GM10266 (cell line): Measurements from ENCODE around the gene MYCT1.
"Not testable (repeated sequence)": the region's sequence is repeated elsewhere in the genome, so short reads cannot be mapped to it uniquely, and the experiment has no call there.

Experiments
- DNase-seq: peaks from one replicate; pipeline ENCODE4 v3.0.0; 2012; ENCODE audit errors: extremely low spot score
- CTCF ChIP-seq: IDR thresholded peaks from 2 replicates; pipeline ENCODE4 v1.5.1; 2012; ENCODE audit warnings: mild to moderate bottlenecking, low read depth; ENCODE audit not compliant: control insufficient read depth, insufficient read depth; ENCODE audit errors: missing control alignments

The MYCT1 gene

GRCh38 chr6:152680151-152680550 lies 17.5 kb upstream of the MYCT1 start:
- DNase-seq: no peak
- TF ChIP-seq CTCF: no peak

GRCh38 chr6:152680879-152681517 lies 16.7 kb upstream of the MYCT1 start:
- TF ChIP-seq CTCF: no peak
- DNase-seq: no peak

GRCh38 chr6:152682141-152682540 lies 15.6 kb upstream of the MYCT1 start:
- DNase-seq: no peak
- TF ChIP-seq CTCF: no peak

GRCh38 chr6:152682935-152683334 lies 14.8 kb upstream of the MYCT1 start:
- not testable (repeated sequence) for DNase-seq

GRCh38 chr6:152685819-152686218 lies 11.9 kb upstream of the MYCT1 start:
- no peak for DNase-seq
- no peak for TF ChIP-seq CTCF

GRCh38 chr6:152695372-152696045 lies 2.2 kb upstream of the MYCT1 start:
- no peak for DNase-seq
- no peak for TF ChIP-seq CTCF

GRCh38 chr6:152696522-152696921 lies 1.2 kb upstream of the MYCT1 start:
- no peak for TF ChIP-seq CTCF
- DNase-seq: no peak

- no peak for DNase-seq
Measured at GRCh38 chr6:152698692-152699091, 995 bp downstream of the MYCT1 start.

More at GRCh38 chr6:152698692-152699091, 995 bp downstream of the MYCT1 start:
- TF ChIP-seq CTCF: no peak
